ENCODE results near the gene TSHZ3.

Gene TSHZ3

GRCh38 chr19:31316201-31316951 is 32.9 kb downstream of the TSHZ3 start:
- Histone ChIP-seq H3K79me2 (ENCODE audit: insufficient read depth, low read length) (no peaks in the 10 kb centered on the region), H3K4me3 (ENCODE audit: low read length, poor library complexity, severe bottlenecking) (no peak overlapping the region), H3K4me1 (ENCODE audit: insufficient read depth, low read length, poor library complexity, severe bottlenecking) (no peaks in the 10 kb centered on the region), H4K20me1 (ENCODE audit: insufficient read depth, low read length, poor library complexity, severe bottlenecking) (no peaks in the 10 kb centered on the region), H3F3A (ENCODE audit: low read depth) (no peaks in the 10 kb centered on the region), H3K9me3 (ENCODE audit: insufficient read depth, low read depth, low read length) (no peaks in the 10 kb centered on the region), H3K4me2 (ENCODE audit: low read depth, low read length, poor library complexity, severe bottlenecking) (no peak overlapping the region), H2AFZ (ENCODE audit: low read length) (no peak overlapping the region), H3K27me3 (ENCODE audit: insufficient read depth, low read length, poor library complexity, severe bottlenecking) (no peaks in the 10 kb centered on the region), H3K36me3 (ENCODE audit: insufficient read depth, low read length) (no peaks in the 10 kb centered on the region), H3K9ac (ENCODE audit: low read depth, low read length, poor library complexity, severe bottlenecking) (no peak overlapping the region), H3K9me2 (replicated peaks; ENCODE audit: low read depth, low read length) (no peaks in the 10 kb centered on the region)
- TF ChIP-seq EZH2phosphoT487 (IDR thresholded peaks at IDR 0.05; ENCODE audit: borderline replicate concordance) (no peak), CTCF (conservative IDR thresholded peaks at IDR 0.05; ENCODE audit: low read length) (no peak)

DNA sequence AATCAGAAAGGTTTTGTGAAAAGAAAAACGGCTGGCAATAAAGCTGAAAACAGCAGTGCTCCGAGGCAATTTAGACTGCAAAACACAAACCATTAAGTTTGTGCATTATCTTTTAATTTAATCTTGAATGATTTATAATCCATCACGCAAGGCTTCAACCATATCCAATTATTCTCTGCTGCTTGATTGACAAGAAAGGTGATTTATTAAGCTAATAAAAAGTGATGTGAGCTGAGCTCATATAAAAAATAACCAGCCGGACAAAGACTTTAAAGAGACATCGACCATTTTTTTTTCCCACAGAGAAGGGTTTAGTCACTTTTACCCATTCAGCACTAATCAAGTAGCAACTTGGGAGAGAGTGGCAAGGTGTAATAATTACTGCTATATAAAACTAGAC is 33.6 kb downstream of the TSHZ3 start:
- TF ChIP-seq EZH2phosphoT487 (IDR thresholded peaks at IDR 0.05; ENCODE audit: borderline replicate concordance) (no peak), CTCF (conservative IDR thresholded peaks at IDR 0.05; ENCODE audit: low read length) (no peak)
- Histone ChIP-seq H3K9ac (ENCODE audit: low read depth, low read length, poor library complexity, severe bottlenecking) (no peak overlapping the region), H3K4me3 (ENCODE audit: low read length, poor library complexity, severe bottlenecking) (no peak overlapping the region), H3K36me3 (ENCODE audit: insufficient read depth, low read length) (no peaks in the 10 kb centered on the region), H3F3A (ENCODE audit: low read depth) (no peaks in the 10 kb centered on the region), H3K27me3 (ENCODE audit: insufficient read depth, low read length, poor library complexity, severe bottlenecking) (no peaks in the 10 kb centered on the region), H3K4me1 (ENCODE audit: insufficient read depth, low read length, poor library complexity, severe bottlenecking) (no peaks in the 10 kb centered on the region), H3K9me3 (ENCODE audit: insufficient read depth, low read depth, low read length) (no peaks in the 10 kb centered on the region), H2AFZ (ENCODE audit: low read length) (no peak overlapping the region), H3K9me2 (replicated peaks; ENCODE audit: low read depth, low read length) (no peaks in the 10 kb centered on the region), H4K20me1 (ENCODE audit: insufficient read depth, low read length, poor library complexity, severe bottlenecking) (no peaks in the 10 kb centered on the region), H3K79me2 (ENCODE audit: insufficient read depth, low read length) (no peaks in the 10 kb centered on the region), H3K4me2 (ENCODE audit: low read depth, low read length, poor library complexity, severe bottlenecking) (no peak overlapping the region)

- H3K9me2 ChIP-seq (replicated peaks; ENCODE audit: low read depth, low read length): no peaks in the 10 kb centered on the region
- no peak overlapping the region for H2AFZ ChIP-seq (ENCODE audit: low read length)
- H4K20me1 ChIP-seq (ENCODE audit: insufficient read depth, low read length, poor library complexity, severe bottlenecking): no peaks in the 10 kb centered on the region
- TF ChIP-seq CTCF (conservative IDR thresholded peaks at IDR 0.05; ENCODE audit: low read length) (no peak), EZH2phosphoT487 (IDR thresholded peaks at IDR 0.05; ENCODE audit: borderline replicate concordance) (no peak)
- H3K9ac ChIP-seq (ENCODE audit: low read depth, low read length, poor library complexity, severe bottlenecking): no peak overlapping the region
- H3K36me3 ChIP-seq (ENCODE audit: insufficient read depth, low read length): no peaks in the 10 kb centered on the region
- H3K79me2 ChIP-seq (ENCODE audit: insufficient read depth, low read length): no peaks in the 10 kb centered on the region
- no peaks in the 10 kb centered on the region for H3K9me3 ChIP-seq (ENCODE audit: insufficient read depth, low read depth, low read length)
- H3F3A ChIP-seq (ENCODE audit: low read depth): no peaks in the 10 kb centered on the region
- no peak overlapping the region for H3K4me3 ChIP-seq (ENCODE audit: low read length, poor library complexity, severe bottlenecking)
- H3K27me3 ChIP-seq (ENCODE audit: insufficient read depth, low read length, poor library complexity, severe bottlenecking): no peaks in the 10 kb centered on the region
- H3K4me1 ChIP-seq (ENCODE audit: insufficient read depth, low read length, poor library complexity, severe bottlenecking): no peaks in the 10 kb centered on the region
- no peak overlapping the region for H3K4me2 ChIP-seq (ENCODE audit: low read depth, low read length, poor library complexity, severe bottlenecking)
Measured at GRCh38 chr19:31314849-31315629, 34.2 kb downstream of the TSHZ3 start.

Measured in Loucy (cell line).